Parathyroid adenoma (tissue), 2 donors: ENCODE results near the gene PROP1.
"Not testable (repeated sequence)": the region's sequence is repeated elsewhere in the genome, so short reads cannot be mapped to it uniquely, and the experiment has no call there.

Experiments
- H2AFZ ChIP-seq: fragments of 300-600 bp; sonication (generic); one replicate; pipeline ENCODE4 v1.7.0; 2017; ENCODE audit warnings: antibody characterized with exemption, mild to moderate bottlenecking
- H3K27ac ChIP-seq: fragments of 300-600 bp; sonication (generic); one replicate; pipeline ENCODE4 v1.7.0; 2017
- H3K27me3 ChIP-seq: fragments of 300-600 bp; sonication (generic); one replicate; pipeline ENCODE4 v1.7.0; 2017; ENCODE audit warnings: low read length; ENCODE audit not compliant: control insufficient read depth, insufficient read depth
- H3K36me3 ChIP-seq: fragments of 300-600 bp; sonication (generic); one replicate; pipeline ENCODE4 v1.7.0; 2017; ENCODE audit warnings: low read length; ENCODE audit not compliant: control insufficient read depth, insufficient read depth
- H3K4me1 ChIP-seq: fragments of 300-600 bp; sonication (generic); one replicate; pipeline ENCODE4 v1.7.0; 2017; ENCODE audit warnings: control low read depth
- H3K4me2 ChIP-seq: fragments of 300-600 bp; sonication (generic); one replicate; pipeline ENCODE4 v1.7.0; 2017; ENCODE audit warnings: low read length
- H3K4me3 ChIP-seq: fragments of 300-600 bp; sonication (generic); one replicate; pipeline ENCODE4 v1.7.0; 2017; ENCODE audit warnings: low read depth, low read length
- H3K79me2 ChIP-seq: fragments of 300-600 bp; sonication (generic); one replicate; pipeline ENCODE4 v1.7.0; 2017; ENCODE audit warnings: control low read depth
- H3K9ac ChIP-seq: fragments of 300-600 bp; sonication (generic); one replicate; pipeline ENCODE4 v1.7.0; 2017; ENCODE audit warnings: mild to moderate bottlenecking
- H3K9me3 ChIP-seq: fragments of 300-600 bp; sonication (generic); one replicate; pipeline ENCODE4 v1.7.0; 2017; ENCODE audit warnings: low read length; ENCODE audit not compliant: control insufficient read depth
- donor health status: primary hyperparathyroidism.

The PROP1 gene

DNA sequence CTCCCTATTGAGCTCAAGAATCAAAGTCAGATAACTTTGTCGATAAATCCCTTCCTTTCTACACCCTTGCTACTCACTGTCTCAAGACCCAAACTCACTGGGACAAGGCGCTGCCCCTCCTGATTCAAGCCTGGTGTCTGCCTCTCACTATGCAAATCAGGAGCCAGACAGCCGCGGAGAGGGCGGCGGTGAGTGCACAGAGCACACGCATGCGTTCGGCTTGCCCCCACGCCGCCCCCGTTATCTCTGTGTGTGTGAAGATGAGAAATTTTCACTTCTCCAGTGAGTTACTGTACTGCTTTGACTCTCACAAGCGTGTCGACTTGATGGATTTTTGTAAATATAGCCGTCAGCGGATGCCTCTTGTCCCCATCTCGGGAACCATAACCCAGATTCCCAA, 47.0 kb downstream of the PROP1 start:
- H2AFZ ChIP-seq, H3K9ac ChIP-seq, H3K4me3 ChIP-seq, H3K9me3 ChIP-seq, H3K79me2 ChIP-seq, H3K27me3 ChIP-seq, H3K36me3 ChIP-seq, H3K4me2 ChIP-seq, H3K27ac ChIP-seq, H3K4me1 ChIP-seq: not testable (repeated sequence)

DNA sequence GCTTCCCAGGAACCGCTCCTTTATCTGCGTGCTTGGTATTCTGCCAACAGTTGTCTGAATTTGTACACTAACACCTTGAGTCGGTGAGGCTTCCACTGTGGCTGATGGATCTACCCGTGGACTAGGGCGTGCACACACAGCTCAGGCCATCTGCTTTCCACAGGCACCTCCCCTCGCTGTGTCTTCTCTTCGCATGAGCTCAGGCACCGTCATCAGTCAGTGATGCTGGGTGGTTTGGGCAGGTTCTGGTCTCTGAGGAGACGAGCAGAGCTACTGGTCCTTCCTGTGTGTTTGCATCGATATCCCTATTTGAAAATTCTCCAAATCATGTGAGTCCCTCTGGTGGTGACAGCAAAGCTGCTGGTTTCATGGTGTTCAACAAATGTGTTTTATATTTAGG, 48.1 kb downstream of the PROP1 start:
- H3K27me3 ChIP-seq, H3K4me2 ChIP-seq, H3K4me1 ChIP-seq, H3K4me3 ChIP-seq, H3K9me3 ChIP-seq, H2AFZ ChIP-seq, H3K9ac ChIP-seq, H3K79me2 ChIP-seq, H3K36me3 ChIP-seq, H3K27ac ChIP-seq: not testable (repeated sequence)

DNA sequence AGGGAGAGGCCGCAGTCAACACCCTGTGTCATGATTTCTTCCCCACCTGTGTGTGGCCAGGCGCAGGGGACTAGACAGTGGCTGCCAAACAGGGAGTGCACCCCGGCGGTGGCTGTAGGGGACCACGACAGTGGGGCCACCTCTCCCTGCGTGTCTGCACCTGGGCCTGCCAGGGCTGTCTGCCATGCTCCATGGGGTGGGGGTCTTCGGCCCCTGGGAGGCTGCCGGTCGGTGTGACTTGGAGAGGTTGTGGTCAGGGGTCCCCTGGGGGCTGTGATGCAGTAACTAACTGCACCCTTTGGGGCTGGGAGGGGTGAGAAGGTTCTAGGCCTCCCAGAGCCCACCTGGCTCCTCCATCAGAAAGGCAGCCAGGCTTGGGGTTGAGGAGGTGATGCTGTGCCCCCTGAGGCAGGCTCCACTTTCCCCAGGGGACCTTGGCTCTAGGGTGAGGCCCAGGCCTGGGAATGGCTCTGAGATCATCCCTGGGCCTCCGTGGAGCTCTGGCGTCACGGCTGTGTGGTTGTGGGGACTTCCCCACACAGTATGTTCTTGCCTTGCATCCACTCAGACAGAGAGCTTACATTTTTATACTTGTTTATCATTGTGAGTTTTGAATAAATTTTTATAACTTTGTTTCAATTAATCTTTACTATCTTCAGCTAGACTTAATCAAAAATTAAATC, 50.3 kb downstream of the PROP1 start:
- H3K36me3 ChIP-seq, H2AFZ ChIP-seq, H3K9ac ChIP-seq, H3K9me3 ChIP-seq, H3K27ac ChIP-seq, H3K4me3 ChIP-seq, H3K4me2 ChIP-seq, H3K27me3 ChIP-seq, H3K4me1 ChIP-seq, H3K79me2 ChIP-seq: not testable (repeated sequence)

DNA sequence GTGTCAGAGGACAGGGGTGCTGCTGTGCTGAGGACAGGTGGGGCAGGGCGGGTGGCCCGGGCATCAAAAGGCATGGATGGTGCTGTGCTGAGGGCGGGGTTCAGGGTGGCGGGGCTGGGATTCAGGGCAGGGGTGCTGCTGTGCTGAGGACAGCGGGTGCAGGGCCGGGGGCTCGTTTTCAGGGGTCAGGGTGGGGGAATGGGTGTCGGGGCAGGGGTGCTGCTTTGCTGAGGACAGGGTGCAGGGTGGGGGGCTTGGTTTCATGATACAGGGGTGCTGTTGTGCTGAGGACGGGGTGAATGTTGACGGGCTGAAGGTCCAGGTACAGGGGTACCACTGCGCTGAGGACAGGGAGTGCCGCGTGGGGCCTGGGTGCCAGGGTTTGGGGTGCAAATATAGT, 50.9 kb downstream of the PROP1 start:
- H3K27ac ChIP-seq, H3K4me3 ChIP-seq, H3K9me3 ChIP-seq, H3K36me3 ChIP-seq, H3K27me3 ChIP-seq, H3K9ac ChIP-seq, H3K79me2 ChIP-seq, H2AFZ ChIP-seq, H3K4me2 ChIP-seq, H3K4me1 ChIP-seq: not testable (repeated sequence)

DNA sequence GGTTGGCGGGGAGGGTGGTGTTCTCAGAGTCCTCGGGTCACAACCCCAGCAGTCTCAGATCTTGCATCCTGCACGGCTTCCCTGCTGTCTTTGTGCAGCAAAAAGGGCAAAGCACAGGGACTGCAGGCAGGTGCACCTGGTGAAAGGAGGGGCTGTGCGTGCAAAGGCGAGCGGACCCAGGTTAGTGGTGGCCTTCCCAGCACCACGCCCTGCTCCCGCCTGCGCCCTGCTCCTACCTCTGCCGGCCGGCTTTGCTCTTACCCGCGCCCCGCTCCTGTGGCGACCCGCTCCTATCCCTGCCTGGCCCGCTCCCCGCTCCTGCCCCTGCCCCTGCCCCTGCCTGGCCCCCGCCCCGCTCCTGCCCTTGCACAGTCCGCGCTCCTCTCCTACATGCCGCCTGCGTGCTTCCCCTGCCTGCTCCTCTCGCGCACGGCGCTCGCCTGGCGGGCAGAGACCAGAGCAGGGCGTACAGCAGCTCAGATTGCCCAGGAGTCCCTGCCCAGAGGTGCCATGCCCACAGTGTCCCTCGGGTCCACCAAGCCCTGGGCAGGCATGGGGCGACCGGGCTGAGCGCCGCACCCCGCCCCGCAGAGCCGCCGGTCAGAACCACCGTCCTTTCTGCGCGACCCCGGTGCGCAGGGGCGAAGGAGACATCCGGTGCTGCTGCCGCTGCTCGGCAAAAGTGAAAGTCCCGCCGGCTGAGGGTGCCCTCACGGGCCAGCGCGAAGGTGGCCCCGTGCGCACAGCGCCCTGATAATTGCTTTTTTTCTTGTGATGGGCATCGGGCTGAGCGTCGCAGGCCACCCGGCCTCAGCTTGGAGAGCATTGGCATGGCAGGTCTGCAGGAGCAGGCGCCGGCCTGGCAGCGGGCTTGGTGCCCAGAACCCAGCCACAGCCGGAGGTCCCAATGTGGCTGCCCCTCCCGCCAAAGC, 52.0 kb downstream of the PROP1 start:
- not testable (repeated sequence) for H3K9ac ChIP-seq, H3K36me3 ChIP-seq, H3K4me1 ChIP-seq, H3K4me3 ChIP-seq, H3K27ac ChIP-seq, H3K9me3 ChIP-seq, H3K27me3 ChIP-seq, H3K79me2 ChIP-seq, H2AFZ ChIP-seq
- H3K4me2 ChIP-seq: peak overlapping the region; percentile 51

DNA sequence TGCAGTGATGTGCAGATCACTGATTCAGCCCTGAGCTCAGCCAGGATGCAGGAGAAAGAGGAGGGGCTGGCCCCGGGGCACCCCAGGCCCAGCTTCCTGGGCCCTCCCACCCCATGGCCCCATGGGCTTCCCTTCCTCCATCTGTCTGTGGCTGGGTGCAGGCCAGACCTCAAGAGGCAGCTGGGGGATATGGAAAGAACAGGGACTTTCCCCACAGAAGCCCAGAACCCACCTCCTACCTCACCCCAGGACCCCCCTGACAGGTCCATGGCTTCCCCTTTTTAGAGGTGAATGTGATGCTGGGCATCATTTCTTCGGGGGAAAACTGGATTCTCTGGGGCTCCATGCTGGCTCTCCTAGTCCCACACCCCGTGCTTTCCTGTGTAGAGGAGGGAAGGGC, 53.1 kb downstream of the PROP1 start:
- H3K4me3 ChIP-seq, H3K9ac ChIP-seq, H3K36me3 ChIP-seq, H3K79me2 ChIP-seq, H3K4me1 ChIP-seq, H3K4me2 ChIP-seq, H2AFZ ChIP-seq, H3K27me3 ChIP-seq, H3K9me3 ChIP-seq, H3K27ac ChIP-seq: not testable (repeated sequence)
